HG02870 (cell line): Measurements from ENCODE around the gene NR4A3.
A peak's percentile ranks its signal among the peaks of the same experiment; 100 is the strongest.

Source experiments
- ATAC-seq: cut with Tn5 transposase; IDR thresholded peaks from one replicate; pipeline ENCODE4 v1.9.1; 2021; ENCODE audit warnings: mild to moderate bottlenecking, moderate library complexity; ENCODE audit not compliant: unreplicated experiment

Gene NR4A3

DNA sequence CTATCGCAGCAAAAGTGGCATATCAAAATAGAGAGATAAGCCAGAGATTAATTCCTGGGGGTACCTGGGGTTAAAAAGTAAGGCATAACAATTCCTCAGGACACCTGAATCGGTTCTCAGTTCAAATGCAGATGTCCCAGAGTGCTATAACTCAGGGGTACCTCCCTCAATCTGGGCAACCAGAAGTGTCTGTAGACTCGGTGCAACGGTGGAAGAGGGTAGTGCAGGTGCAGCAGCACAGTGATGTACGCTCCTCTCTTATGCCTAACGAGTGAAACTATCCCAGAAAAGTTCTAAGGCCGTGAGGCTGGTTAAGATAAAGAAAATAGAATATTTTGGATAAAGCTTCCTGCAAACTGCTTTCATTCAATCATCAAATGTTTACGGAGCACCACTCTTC is 7.9 kb upstream of the NR4A3 start:
- no peak for ATAC-seq

GRCh38 chr9:99814359-99814758 is 7.3 kb upstream of the NR4A3 start:
- ATAC-seq, result no peak

GRCh38 chr9:99816392-99816791 is 5.3 kb upstream of the NR4A3 start:
- no peak for ATAC-seq

GRCh38 chr9:99818500-99818899 is 3.2 kb upstream of the NR4A3 start:
- no peak for ATAC-seq

DNA sequence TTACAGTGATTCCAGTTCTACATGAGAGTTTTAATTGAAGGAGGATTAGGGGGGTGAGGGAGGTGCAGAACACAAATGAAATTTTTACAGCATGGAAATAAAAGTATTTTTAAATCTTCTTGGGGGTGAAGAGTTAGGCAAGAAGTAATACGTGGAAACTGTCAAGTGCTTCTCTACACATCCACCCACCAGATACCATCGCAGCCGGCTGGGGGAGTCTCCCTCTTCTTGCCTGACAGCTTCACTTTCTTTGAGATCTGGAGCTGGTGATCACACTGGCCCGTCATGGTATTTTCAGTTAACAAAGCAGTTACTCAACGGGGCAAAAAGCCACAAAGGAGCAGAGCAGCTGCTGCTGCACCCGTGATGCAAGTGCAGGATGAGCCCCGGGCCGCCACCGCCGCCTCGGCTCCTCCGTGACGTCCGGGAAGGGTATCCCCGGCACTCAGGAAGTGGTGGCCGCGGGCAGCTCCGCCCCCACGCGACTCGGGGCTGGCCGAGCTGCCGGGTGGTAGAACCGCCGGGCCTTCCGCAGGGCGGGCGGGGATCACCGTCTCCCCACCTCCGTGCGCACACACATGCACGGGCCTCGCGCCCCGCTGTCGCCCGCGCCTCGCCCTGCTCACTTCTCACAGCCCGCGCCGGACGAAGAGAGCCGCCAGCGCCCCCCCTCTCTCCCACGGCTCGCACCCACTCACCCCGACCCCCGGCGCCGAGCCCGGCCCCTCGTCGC is 2.4 kb upstream of the NR4A3 start:
- peak; percentile 43 for ATAC-seq

- ATAC-seq, result peak; percentile 36
Measured at GRCh38 chr9:99819856-99820684, 1.6 kb upstream of the NR4A3 start.

DNA sequence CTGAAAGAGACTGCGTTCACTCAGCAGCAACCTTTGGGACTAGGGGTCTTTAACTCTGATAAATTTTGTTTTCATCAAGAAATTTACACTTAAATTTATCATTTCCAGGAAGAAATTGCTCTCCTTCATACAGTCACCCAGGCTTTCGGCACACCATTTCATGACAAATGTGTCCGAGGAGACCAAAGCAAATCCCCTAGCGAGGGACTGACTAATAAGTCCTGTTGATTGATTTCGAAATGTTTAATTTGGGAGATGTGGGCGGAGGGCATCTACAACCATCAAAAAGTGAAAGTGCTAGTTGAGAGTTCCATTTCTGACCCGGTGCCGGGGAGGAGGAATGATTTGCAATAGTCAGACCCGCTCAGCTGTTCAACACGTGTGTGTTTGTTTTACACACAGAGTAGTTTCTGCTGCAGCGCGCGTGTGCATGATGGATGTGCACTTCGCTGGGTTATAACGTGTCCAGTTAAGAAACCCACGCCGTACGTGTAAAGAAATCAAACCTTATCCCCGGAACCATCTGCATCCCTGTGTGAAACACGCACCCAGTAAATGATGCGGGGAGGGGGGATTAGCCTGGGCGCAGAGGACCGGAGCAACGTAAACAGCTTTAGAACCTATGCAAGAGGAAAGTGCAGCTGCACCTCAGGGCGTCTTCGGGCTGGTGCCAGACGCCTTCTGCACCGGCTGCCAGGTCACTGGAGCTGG is 845 bp upstream of the NR4A3 start:
- peak; percentile 0 for ATAC-seq

DNA sequence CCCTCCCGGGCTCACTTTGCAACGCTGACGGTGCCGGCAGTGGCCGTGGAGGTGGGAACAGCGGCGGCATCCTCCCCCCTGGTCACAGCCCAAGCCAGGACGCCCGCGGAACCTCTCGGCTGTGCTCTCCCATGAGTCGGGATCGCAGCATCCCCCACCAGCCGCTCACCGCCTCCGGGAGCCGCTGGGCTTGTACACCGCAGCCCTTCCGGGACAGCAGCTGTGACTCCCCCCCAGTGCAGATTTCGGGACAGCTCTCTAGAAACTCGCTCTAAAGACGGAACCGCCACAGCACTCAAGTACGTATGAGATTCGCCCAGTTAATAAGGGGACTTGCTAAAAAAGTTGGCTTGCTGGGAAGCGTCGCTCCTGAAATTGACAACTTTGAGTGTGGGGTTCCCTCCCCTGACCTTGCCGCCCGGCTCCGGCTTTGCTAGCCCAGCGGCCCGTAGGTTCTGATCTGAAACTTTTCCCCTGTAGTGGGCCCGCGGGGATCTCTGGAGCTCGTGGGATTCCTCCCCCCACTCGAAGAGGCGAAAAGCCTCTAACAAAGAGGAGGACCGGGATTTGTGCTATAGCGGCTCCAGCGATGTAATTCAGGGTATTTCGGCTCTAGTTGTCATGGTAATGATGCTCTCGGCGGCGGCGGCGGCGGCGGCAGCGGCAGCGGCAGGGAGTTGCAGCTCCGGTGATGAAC is 572 bp downstream of the NR4A3 start:
- ATAC-seq, result no peak

- no peak for ATAC-seq
Measured at GRCh38 chr9:99822806-99823591, 1.3 kb downstream of the NR4A3 start.

DNA sequence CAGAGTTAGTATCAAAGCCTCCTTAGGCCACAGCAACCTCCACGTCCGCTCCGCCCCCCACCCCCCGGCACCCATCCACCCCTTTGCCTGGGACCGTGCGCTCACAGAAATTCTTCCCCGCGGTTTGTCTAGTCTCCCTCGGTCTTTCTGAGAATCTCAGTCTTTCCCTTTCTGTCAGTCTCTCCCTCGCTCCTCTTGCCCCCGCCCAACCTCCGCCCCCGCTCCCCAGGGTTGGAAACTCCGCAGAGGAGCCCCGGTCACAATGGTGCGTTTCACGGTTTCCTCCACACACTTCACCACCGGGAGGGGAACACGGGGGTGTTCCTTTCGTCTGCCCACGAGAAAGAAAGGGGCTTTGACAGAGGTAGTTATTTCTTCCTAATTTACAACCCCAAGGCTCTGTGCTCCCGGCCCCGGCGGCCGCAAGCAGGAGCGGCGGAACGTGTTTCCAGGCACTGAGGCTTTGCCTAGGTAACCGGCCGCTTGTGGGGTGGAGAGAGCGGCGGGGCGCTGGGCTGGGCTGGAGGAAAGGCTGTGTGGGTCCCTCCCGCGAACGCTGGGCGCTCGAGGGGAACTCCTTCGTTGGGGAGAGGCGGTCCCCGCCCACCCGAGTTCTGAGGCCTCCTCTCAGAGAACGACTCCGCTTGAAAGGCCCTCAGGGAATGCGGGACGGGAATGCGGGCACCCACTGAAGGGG is 2.1 kb downstream of the NR4A3 start:
- ATAC-seq, result no peak

DNA sequence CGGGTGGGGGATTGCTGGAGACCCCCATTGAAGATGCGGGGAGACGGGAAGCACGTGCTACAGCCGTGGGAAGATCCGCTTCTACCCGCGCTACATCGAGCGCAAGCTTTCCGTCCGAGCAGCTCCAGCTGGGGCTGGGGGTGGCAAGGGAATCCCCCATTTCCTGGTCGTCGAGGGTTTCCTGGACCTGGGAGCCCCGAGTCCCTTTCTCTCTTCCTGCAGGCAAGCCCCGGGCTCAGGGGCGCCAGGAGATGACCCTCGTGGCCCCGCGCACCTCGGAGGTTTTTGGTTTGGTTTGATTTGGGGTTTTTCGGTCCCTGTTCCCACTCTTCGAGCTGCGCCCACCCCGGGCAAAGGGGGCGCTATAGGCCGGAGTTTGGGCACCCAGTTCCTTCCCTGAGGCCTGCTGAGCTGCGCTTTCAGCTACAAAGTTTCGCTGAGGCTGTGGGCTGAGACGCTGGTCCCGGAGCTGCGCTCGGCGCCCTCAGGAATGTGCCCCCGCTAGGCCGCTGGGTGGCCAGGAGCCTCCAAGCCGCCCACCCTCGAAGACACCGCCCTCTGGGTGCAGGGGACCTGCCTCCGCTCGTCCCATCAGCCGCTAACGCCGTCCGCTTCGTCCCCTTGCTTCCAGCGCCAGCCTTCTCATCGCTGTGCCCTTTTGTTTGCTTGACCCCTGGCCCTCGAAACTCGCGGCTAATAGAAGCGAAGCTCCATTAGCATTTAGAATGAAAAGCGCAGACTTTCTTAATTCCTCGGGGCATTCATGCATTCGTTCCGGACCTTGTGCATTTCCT is 2.9 kb downstream of the NR4A3 start:
- no peak for ATAC-seq

DNA sequence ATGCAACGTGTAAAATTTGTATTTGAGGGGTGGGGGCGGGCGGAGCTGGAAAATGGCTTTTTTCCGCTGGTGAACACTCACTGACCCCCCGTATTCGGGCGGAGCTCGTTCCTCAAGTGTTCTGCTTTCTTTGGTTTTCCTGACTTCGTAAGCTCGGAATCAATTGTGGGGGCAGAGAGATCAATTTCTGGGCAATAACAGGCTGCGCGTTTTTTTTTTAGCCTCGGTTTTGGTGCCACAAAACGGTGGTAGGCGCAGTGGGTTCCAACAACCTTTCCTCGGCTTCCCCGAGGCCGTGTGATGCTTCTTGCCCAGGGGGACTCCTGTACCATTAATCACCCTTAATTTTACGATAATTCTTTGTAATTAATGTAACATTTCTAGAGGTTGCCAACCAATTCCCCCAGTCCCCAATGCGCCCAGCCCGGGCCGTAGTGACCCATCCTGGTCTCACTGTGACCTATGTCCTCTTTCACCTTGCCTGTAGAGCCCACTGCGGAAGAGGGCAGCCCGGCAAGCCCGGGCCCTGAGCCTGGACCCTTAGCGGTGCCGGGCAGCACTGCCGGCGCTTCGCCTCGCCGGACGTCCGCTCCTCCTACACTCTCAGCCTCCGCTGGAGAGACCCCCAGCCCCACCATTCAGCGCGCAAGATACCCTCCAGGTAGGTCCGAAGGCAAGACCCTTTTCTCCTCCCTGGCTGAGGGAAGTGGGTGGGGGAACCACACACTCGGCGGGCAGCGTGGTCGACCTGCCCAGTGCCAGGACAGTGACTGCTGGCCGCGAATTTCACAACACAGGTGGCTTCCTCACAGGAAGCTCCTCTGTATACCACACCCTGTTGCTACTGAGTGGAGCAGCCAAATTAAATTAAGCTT is 3.7 kb downstream of the NR4A3 start:
- no peak for ATAC-seq

GRCh38 chr9:99826579-99826978 is 4.9 kb downstream of the NR4A3 start:
- no peak for ATAC-seq

GRCh38 chr9:99827244-99827643 is 5.6 kb downstream of the NR4A3 start:
- ATAC-seq, result no peak

DNA sequence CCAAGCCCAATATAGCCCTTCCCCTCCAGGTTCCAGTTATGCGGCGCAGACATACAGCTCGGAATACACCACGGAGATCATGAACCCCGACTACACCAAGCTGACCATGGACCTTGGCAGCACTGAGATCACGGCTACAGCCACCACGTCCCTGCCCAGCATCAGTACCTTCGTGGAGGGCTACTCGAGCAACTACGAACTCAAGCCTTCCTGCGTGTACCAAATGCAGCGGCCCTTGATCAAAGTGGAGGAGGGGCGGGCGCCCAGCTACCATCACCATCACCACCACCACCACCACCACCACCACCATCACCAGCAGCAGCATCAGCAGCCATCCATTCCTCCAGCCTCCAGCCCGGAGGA is 6.3 kb downstream of the NR4A3 start:
- no peak for ATAC-seq

- no peak for ATAC-seq
Measured at GRCh38 chr9:99828417-99829176, 6.9 kb downstream of the NR4A3 start.

- no peak for ATAC-seq
Measured at GRCh38 chr9:99831857-99832557, 10.3 kb downstream of the NR4A3 start.
